H1 (cell line): Measurements from ENCODE around the gene STT3A. TPM values are rescaled to one million over a fixed set of nuclear protein-coding genes. Genes with fewer than 3 reads are reported as not detected.

ENCODE experiments used
- CTCF ChIA-PET: fragments of 300-600 bp; sonication (Branson Sonifier 250); formaldehyde crosslinking; loops from one replicate; lab custom pipeline; 2021; ENCODE audit not compliant: partially characterized antibody; lab: Charles Lee
- POLR2A ChIA-PET: fragments of 300-600 bp; sonication (Branson Sonifier 250); formaldehyde crosslinking; loops from one replicate; lab custom pipeline; 2021; ENCODE audit warnings: inconsistent platforms; ENCODE audit not compliant: partially characterized antibody; lab: Charles Lee
- DNase-seq, 2 experiments: peaks; one replicate each; pipeline versions ENCODE4 v3.0.0 to v3.0.0-alpha.2; 2010 to 2022; ENCODE audit warnings: low spot score in 2 of 2, low read depth in 1 of 2, mixed read lengths in 1 of 2
- FAIRE-seq: peaks from 2 replicates; lab custom pipeline; 2011; peaks lifted over from hg19 to GRCh38; lab: Jason Lieb, UNC
- H2AFZ ChIP-seq: 2 replicates; pipeline ENCODE4 v1.8.1; 2012; ENCODE audit warnings: low read length, inconsistent platforms
- H2AK5ac ChIP-seq: 2 replicates; pipeline ENCODE4 v1.6.1; 2013; ENCODE audit warnings: low read depth, low read length
- H2BK120ac ChIP-seq: replicated peaks from 2 replicates; pipeline ENCODE3; 2013; ENCODE audit warnings: low read depth, low read length, inconsistent platforms
- H2BK12ac ChIP-seq: 2 replicates; pipeline ENCODE4 v1.6.1; 2013; ENCODE audit warnings: low read depth, low read length
- H2BK15ac ChIP-seq: 2 replicates; pipeline ENCODE4 v1.6.1; 2013; ENCODE audit warnings: low read length
- H2BK20ac ChIP-seq: 2 replicates; pipeline ENCODE4 v1.6.1; 2013; ENCODE audit warnings: low read length
- H2BK5ac ChIP-seq: 2 replicates; pipeline ENCODE4 v1.6.1; 2013; ENCODE audit warnings: low read depth, low read length
- H3K14ac ChIP-seq: 2 replicates; pipeline ENCODE4 v1.6.1; 2013; ENCODE audit warnings: inconsistent platforms; ENCODE audit not compliant: insufficient read length
- H3K18ac ChIP-seq: 2 replicates; pipeline ENCODE4 v1.6.1; 2013; ENCODE audit warnings: low read length; ENCODE audit errors: extremely low read depth
- H3K23ac ChIP-seq: 2 replicates; pipeline ENCODE4 v1.6.1; 2013; ENCODE audit warnings: inconsistent platforms; ENCODE audit not compliant: insufficient read length
- H3K23me2 ChIP-seq: 2 replicates; pipeline ENCODE4 v1.6.1; 2013; ENCODE audit warnings: low read depth, low read length
- H3K27ac ChIP-seq: 2 replicates; pipeline ENCODE4 v1.6.1; 2011; ENCODE audit warnings: low read depth, low read length, inconsistent platforms
- H3K27me3 ChIP-seq, 4 experiments: replicated peaks in 1 of 4; 1 replicate in 1 of 4; 2 replicates in 3 of 4; pipeline versions ENCODE4 v1.6.1 to v1.8.1; 2011 to 2013; ENCODE audit warnings: low read length in 3 of 4, mild to moderate bottlenecking in 3 of 4, inconsistent platforms in 2 of 4, mixed read lengths in 2 of 4, moderate library complexity in 1 of 4; ENCODE audit not compliant: control insufficient read depth in 3 of 4, insufficient read depth in 3 of 4; ENCODE audit errors: extremely low read depth in 1 of 4
- H3K36me3 ChIP-seq, 4 experiments: 2 replicates each; pipeline versions ENCODE4 v1.6.1 to v1.8.1; 2011 to 2013; ENCODE audit warnings: mild to moderate bottlenecking in 4 of 4, low read length in 3 of 4, moderate library complexity in 2 of 4, control low read depth in 1 of 4, inconsistent platforms in 1 of 4; ENCODE audit not compliant: insufficient read depth in 4 of 4, control insufficient read depth in 2 of 4
- H3K4ac ChIP-seq: replicated peaks from 2 replicates; pipeline ENCODE3; 2013; ENCODE audit warnings: low read length, low read depth, mixed read lengths, inconsistent platforms; ENCODE audit not compliant: insufficient read length
- H3K4me1 ChIP-seq, 4 experiments: replicated peaks in 1 of 4; 1 replicate in 1 of 4; 2 replicates in 3 of 4; pipeline versions ENCODE4 v1.6.1 to v1.8.1; 2011 to 2013; ENCODE audit warnings: low read length in 3 of 4, inconsistent platforms in 2 of 4, mixed read lengths in 1 of 4; ENCODE audit not compliant: insufficient read depth in 4 of 4, control insufficient read depth in 3 of 4
- H3K4me2 ChIP-seq, 2 experiments: 2 replicates each; pipeline versions ENCODE4 v1.6.1 to v1.8.1; 2011 to 2013; ENCODE audit warnings: low read depth in 2 of 2, low read length in 2 of 2, control low read depth in 1 of 2, inconsistent platforms in 1 of 2, mild to moderate bottlenecking in 1 of 2; ENCODE audit not compliant: insufficient read depth in 1 of 2
- H3K4me3 ChIP-seq, 4 experiments: fragments of 200-600, 300-600 bp in 1 of 4; sonication (generic), shearing (Covaris generic), sonication (Bioruptor Twin) in 1 of 4; 2 replicates each; pipeline versions ENCODE4 v1.5.1 to v1.8.1; 2011 to 2016; ENCODE audit warnings: low read length in 4 of 4, low read depth in 3 of 4, control low read depth in 2 of 4, inconsistent platforms in 2 of 4, mild to moderate bottlenecking in 2 of 4, mixed read lengths in 1 of 4, moderate library complexity in 1 of 4; ENCODE audit not compliant: insufficient read depth in 2 of 4; ENCODE audit errors: extremely low read depth in 1 of 4
- H3K56ac ChIP-seq: replicated peaks from 2 replicates; pipeline ENCODE3; 2013; ENCODE audit warnings: low read depth, mild to moderate bottlenecking, mixed read lengths, low read length, inconsistent platforms; ENCODE audit not compliant: insufficient read length
- H3K79me1 ChIP-seq: 2 replicates; pipeline ENCODE4 v1.6.1; 2013; ENCODE audit warnings: low read depth, low read length, control low read depth
- H3K79me2 ChIP-seq, 2 experiments: 2 replicates each; pipeline versions ENCODE4 v1.6.1 to v1.8.1; 2012 to 2013; ENCODE audit warnings: low read length in 2 of 2, mild to moderate bottlenecking in 2 of 2, inconsistent platforms in 1 of 2; ENCODE audit not compliant: insufficient read depth in 2 of 2, control insufficient read depth in 1 of 2
- H3K9ac ChIP-seq, 4 experiments: replicated peaks in 1 of 4; 1 replicate in 1 of 4; 2 replicates in 3 of 4; pipeline versions ENCODE4 v1.6.1 to v1.8.1; 2011 to 2013; ENCODE audit warnings: low read depth in 3 of 4, low read length in 3 of 4, control low read depth in 2 of 4, mild to moderate bottlenecking in 2 of 4, moderate library complexity in 2 of 4, inconsistent platforms in 1 of 4; ENCODE audit errors: extremely low read depth in 1 of 4
- H3K9me3 ChIP-seq, 2 experiments: 2 replicates each; pipeline versions ENCODE4 v1.6.1 to v1.8.1; 2012 to 2013; ENCODE audit warnings: mild to moderate bottlenecking in 2 of 2, moderate library complexity in 2 of 2, control low read depth in 1 of 2, inconsistent platforms in 1 of 2, low read depth in 1 of 2, low read length in 1 of 2, mixed read lengths in 1 of 2; ENCODE audit not compliant: insufficient read depth in 2 of 2
- H4K20me1 ChIP-seq, 2 experiments: replicated peaks in 1 of 2; 2 replicates each; pipeline versions ENCODE3 to v1.8.1; 2011 to 2013; ENCODE audit warnings: inconsistent platforms in 2 of 2, low read length in 2 of 2, mild to moderate bottlenecking in 1 of 2; ENCODE audit not compliant: insufficient read depth in 2 of 2, control insufficient read depth in 1 of 2
- H4K5ac ChIP-seq: 2 replicates; pipeline ENCODE4 v1.6.1; 2013; ENCODE audit warnings: low read length, low read depth, mixed read lengths, inconsistent platforms; ENCODE audit not compliant: insufficient read length
- H4K8ac ChIP-seq: 2 replicates; pipeline ENCODE4 v1.8.0; 2013; ENCODE audit warnings: mild to moderate bottlenecking, moderate library complexity, low read length, inconsistent platforms; ENCODE audit not compliant: insufficient read depth; ENCODE audit errors: extremely low read depth
- H4K91ac ChIP-seq: replicated peaks from 2 replicates; pipeline ENCODE3; 2013; ENCODE audit warnings: low read length, mixed read lengths, inconsistent platforms; ENCODE audit not compliant: insufficient read length
- BRCA1 ChIP-seq: IDR thresholded peaks from 2 replicates; pipeline ENCODE4 v1.6.1; 2012; ENCODE audit warnings: low read depth, low read length, improper control_type of control experiment
- CEBPB ChIP-seq: IDR thresholded peaks from 2 replicates; pipeline ENCODE4 v1.6.1; 2012; ENCODE audit warnings: low read depth, low read length
- CTBP2 ChIP-seq: IDR thresholded peaks from 2 replicates; pipeline ENCODE4 v1.7.0; 2011; ENCODE audit warnings: borderline replicate concordance, mild to moderate bottlenecking, moderate library complexity, mixed read lengths, low read length; ENCODE audit not compliant: insufficient read depth, insufficient read length
- GABPA ChIP-seq: IDR thresholded peaks from 2 replicates; pipeline ENCODE4 v1.6.1; 2011; ENCODE audit warnings: mild to moderate bottlenecking, low read length, moderate library complexity, borderline replicate concordance; ENCODE audit not compliant: insufficient read depth
- GTF2F1 ChIP-seq: IDR thresholded peaks from 2 replicates; pipeline ENCODE4 v1.6.1; 2012; ENCODE audit warnings: low read depth, low read length, improper control_type of control experiment, borderline replicate concordance
- JUN ChIP-seq: IDR thresholded peaks from 2 replicates; pipeline ENCODE4 v1.6.1; 2011; ENCODE audit warnings: low read depth, mild to moderate bottlenecking, improper control_type of control experiment, low read length
- PHF8 ChIP-seq: fragments of 200-600 bp; sonication (generic); conservative IDR thresholded peaks from 2 replicates; pipeline ENCODE4 v1.7.1; 2012; ENCODE audit warnings: low read depth, mild to moderate bottlenecking, inconsistent platforms, low read length, moderate library complexity
- POU5F1 ChIP-seq: IDR thresholded peaks from 2 replicates; pipeline ENCODE4 v1.6.1; 2011; ENCODE audit warnings: low read depth, mild to moderate bottlenecking, low read length, moderate library complexity
- WGBS, 2 experiments: shearing (Covaris generic) in 1 of 2; methylation state at CpG; one replicate each; pipeline versions ENCODE4 v1.1.6 to v1.1.7; 2013 to 2015; ENCODE audit warnings: low lambda C conversion rate in 2 of 2, mixed read lengths in 2 of 2, inconsistent platforms in 1 of 2, low coverage in 1 of 2, missing lambda C conversion rate in 1 of 2; ENCODE audit not compliant: insufficient replicate concordance in 2 of 2, insufficient coverage in 1 of 2, insufficient read length in 1 of 2; ENCODE audit errors: extremely low coverage in 1 of 2, missing lambda C conversion rate in 1 of 2; 5-methylcytosine and 5-hydroxymethylcytosine counted together
- polyA plus RNA-seq, 7 experiments: library from polyadenylated mRNA; depleted of rRNA in 3 of 7; stranded (reverse) in 5 of 7; unstranded in 2 of 7; fragments of >200 nt in 5 of 7; fragments of 200-250 nt in 2 of 7; gene quantifications; 1 replicate in 5 of 7; 2 replicates in 1 of 7; 4 replicates in 1 of 7; pipeline versions ENCODE4 v1.2.1 to v1.2.3, GENCODE V29; 2011 to 2013; ENCODE audit warnings: missing spikeins in 2 of 7, mixed read lengths in 2 of 7
- total RNA-seq: library from RNA; stranded (reverse); fragmentation: NEBNext Ultra II Directional; extraction: Animal tissue kit (Norgen Biotek cat#: 25700); gene quantifications from 2 replicates; pipeline ENCODE4 v1.2.1, GENCODE V29; 2021

The STT3A gene
- total and polyA plus RNA-seq, 2 of the 8 experiments (the other 6 are each of a cell fraction or from before 2014, with no cell fraction given), result 173 to 211 TPM

DNA sequence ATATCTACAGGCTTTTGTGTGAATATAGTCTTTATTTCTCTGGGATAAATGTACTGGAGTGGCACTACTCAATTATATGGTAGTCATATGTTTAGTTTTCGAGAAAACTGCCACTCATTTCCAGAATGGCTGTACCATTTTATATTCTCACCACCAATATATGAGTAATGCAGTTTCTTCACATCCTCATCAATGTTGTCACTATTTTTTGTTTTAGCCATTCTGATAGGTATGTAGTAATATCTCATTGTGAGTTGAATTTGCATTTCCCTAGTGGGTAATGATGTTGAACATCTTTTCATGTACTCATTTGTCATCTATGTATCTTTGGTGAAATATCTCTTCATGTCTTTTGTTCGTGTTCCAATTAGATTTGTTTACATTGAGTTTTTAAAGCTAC lies 70.0 kb downstream of the STT3A start:
- Histone ChIP-seq H4K8ac (no peak overlapping the region), H4K91ac (no peak overlapping the region), H4K5ac (no peak overlapping the region), H2BK12ac (no peak overlapping the region), H3K79me2 (peaks cover 0 to 35% of the 10 kb centered on the region in 2 experiments; a peak in 2 of 4 replicates), H2AFZ (no peak overlapping the region), H3K79me1 (no peaks in the 10 kb centered on the region), H2BK15ac (no peak overlapping the region), H3K4me2 (no peak overlapping the region), H3K23me2 (no peaks in the 10 kb centered on the region), H2AK5ac (no peak overlapping the region), H2BK5ac (no peak overlapping the region), H3K36me3 (peaks cover 2 to 54% (median 13%) of the 10 kb centered on the region in 4 experiments; a peak in 6 of 8 replicates), H3K4ac (no peak overlapping the region), H3K9ac (no peak overlapping the region), H3K27me3 (no peaks in the 10 kb centered on the region), H3K27ac (no peak overlapping the region), H3K4me3 (no peak overlapping the region), H3K4me1 (no peaks in the 10 kb centered on the region), H4K20me1 (no peaks in the 10 kb centered on the region), H3K23ac (no peak overlapping the region), H2BK120ac (no peak overlapping the region), H3K9me3 (no peaks in the 10 kb centered on the region), H3K56ac (no peak overlapping the region), H2BK20ac (no peak overlapping the region), H3K14ac (no peak overlapping the region), H3K18ac (no peak overlapping the region)
- FAIRE-seq, result no peak
- 85% methylated on average over 2 of the region's 2 CpGs; no CpG with 5 or more reads in 1 of the 2 experiments for WGBS, 2 experiments
- ChIA-PET CTCF (interaction anchor here (1.1 kb wide), 1 partner anchor 40 kb away, joined by 3 read pairs; no protein-coding TSS in a partner anchor), POLR2A (no interaction called here)
- DNase-seq, result no peak
- TF ChIP-seq POU5F1, result no peak
- no peak for TF ChIP-seq CEBPB
- TF ChIP-seq GTF2F1, result no peak
- no peak for TF ChIP-seq GABPA
- TF ChIP-seq JUN, result no peak
- TF ChIP-seq PHF8, result no peak
- TF ChIP-seq BRCA1, result no peak
- no peak for TF ChIP-seq CTBP2
